Keratinocyte (primary cell): ENCODE measurements around the gene FAM120B.

Source experiments
- CTCF ChIP-seq, 3 experiments: IDR thresholded peaks in 1 of 3; conservative IDR thresholded peaks in 1 of 3; optimal IDR thresholded peaks in 1 of 3; 2 replicates in 2 of 3; 3 replicates in 1 of 3; pipeline versions ENCODE3 to v1.5.1; 2011; ENCODE audit warnings: low read length in 3 of 3, mild to moderate bottlenecking in 3 of 3, moderate library complexity in 2 of 3, control low read depth in 1 of 3, inconsistent platforms in 1 of 3; ENCODE audit not compliant: insufficient read depth in 2 of 3; ENCODE audit errors: extremely low read depth in 1 of 3
- EZH2 ChIP-seq: IDR thresholded peaks from one replicate; pipeline ENCODE4 v1.6.1; 2012; ENCODE audit warnings: inconsistent platforms, mild to moderate bottlenecking, low read length, moderate library complexity

GRCh38 chr6:170405311-170405975, 98.9 kb downstream of the FAM120B start:
- no peak for TF ChIP-seq CTCF (optimal IDR thresholded peaks at IDR 0.05 in 1 of 3, IDR thresholded peaks at IDR 0.05 in 1 of 3, conservative IDR thresholded peaks at IDR 0.05 in 1 of 3; ENCODE audit: extremely low read depth in 1 of 3, insufficient read depth in 2 of 3, low read length in 3 of 3)
- no peak for TF ChIP-seq EZH2
